Activated T-helper 1 cell treated with anti-CD3 and anti-CD28 coated beads, Interleukin-12 subunit alpha, Interleukin-12 subunit beta, Interleukin-2, Interleukin-4 antibody, amounts not matched to agents 30 ng/mL and 10 ng/mL and 1 ng/mL, durations not matched to agents 14 hours and 24 hours and 36 hours (primary cell): Measurements from ENCODE around the gene CDC20B. TPM values are rescaled to one million over a fixed set of nuclear protein-coding genes. Genes with fewer than 3 reads are reported as not detected.

Experiments used
- DNase-seq: peaks from one replicate; pipeline ENCODE4 v3.0.0; 2021; ENCODE audit warnings: low spot score
- H3K27ac Mint-ChIP-seq: one replicate; pipeline ENCODE4 v1.8.0; 2021; ENCODE audit warnings: mild to moderate bottlenecking, mixed read lengths
- H3K27me3 Mint-ChIP-seq: one replicate; pipeline ENCODE4 v1.8.0; 2022; ENCODE audit warnings: mild to moderate bottlenecking, moderate library complexity, mixed read lengths; ENCODE audit not compliant: insufficient read depth
- H3K36me3 Mint-ChIP-seq: one replicate; pipeline ENCODE4 v1.8.0; 2021; ENCODE audit warnings: low read depth, mixed read lengths
- H3K4me1 Mint-ChIP-seq: one replicate; pipeline ENCODE4 v1.8.0; 2021; ENCODE audit warnings: low read depth, mixed read lengths
- H3K4me3 Mint-ChIP-seq: one replicate; pipeline ENCODE4 v1.8.0; 2021; ENCODE audit warnings: mild to moderate bottlenecking, moderate library complexity, mixed read lengths
- H3K9me3 Mint-ChIP-seq: one replicate; pipeline ENCODE4 v1.8.0; 2021; ENCODE audit warnings: mixed read lengths
- intact Hi-C: fragments of 100-400 bp; cut with micrococcal nuclease; formaldehyde crosslinking; loops from one replicate; pipeline ENCODE4 v1.15.1; 2024
- total RNA-seq: library from RNA; stranded (reverse); gene quantifications from 2 replicates; pipeline ENCODE4 v1.2.3, GENCODE V29; 2022

The CDC20B gene
- total RNA-seq, 1 donor from 2014 or later: not detected

DNA sequence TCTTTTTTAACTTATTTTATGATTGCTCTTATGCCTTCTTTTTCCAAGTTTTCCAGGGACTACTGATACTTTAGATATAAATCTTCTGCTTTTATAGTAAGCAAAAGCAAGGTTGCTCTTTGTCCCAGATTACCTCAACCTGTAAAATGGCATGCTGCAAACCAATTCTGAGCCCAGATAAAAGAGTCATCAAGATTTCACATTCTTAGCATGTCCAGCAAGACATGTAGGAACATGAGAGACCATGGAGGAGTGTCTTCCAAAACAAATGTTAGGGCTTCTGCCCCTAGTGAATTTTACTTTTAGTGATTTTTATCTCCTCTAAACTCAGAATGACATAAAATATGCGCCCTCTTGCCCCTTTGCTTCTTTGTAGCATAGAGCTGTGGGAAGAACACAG lies 7.0 kb upstream of the CDC20B start:
- Mint-ChIP-seq H3K27me3 (peaks cover 81% of the 10 kb centered on the region), H3K4me1 (peaks cover 27% of the 10 kb centered on the region), H3K9me3 (no peaks in the 10 kb centered on the region), H3K36me3 (no peaks in the 10 kb centered on the region), H3K4me3 (no peak overlapping the region), H3K27ac (no peak overlapping the region)
- DNase-seq: no peak
- intact Hi-C loops: no loop called here

DNA sequence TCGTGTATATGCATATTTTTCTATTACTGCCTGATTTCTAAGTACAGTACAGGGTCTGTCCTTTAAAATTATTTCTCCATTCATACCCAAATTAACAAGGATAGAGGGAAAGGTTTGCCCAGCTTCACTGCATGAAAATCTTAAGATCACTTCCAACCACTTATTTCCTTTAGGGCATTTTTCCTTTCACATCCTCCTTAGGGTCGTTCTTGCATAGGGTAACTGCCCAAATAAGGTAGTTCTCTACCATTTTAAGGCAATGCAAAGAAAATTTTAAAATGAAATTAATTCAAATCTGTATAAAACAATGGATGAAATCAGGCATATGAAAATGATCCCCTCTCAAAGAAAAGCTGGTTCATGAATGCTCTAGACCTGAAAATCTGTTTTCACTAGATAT lies 4.1 kb upstream of the CDC20B start:
- Mint-ChIP-seq H3K36me3 (no peaks in the 10 kb centered on the region), H3K27me3 (peaks cover 84% of the 10 kb centered on the region), H3K4me3 (no peak overlapping the region), H3K4me1 (peaks cover 46% of the 10 kb centered on the region), H3K27ac (no peak overlapping the region), H3K9me3 (no peaks in the 10 kb centered on the region)
- DNase-seq: no peak
- intact Hi-C loops: loop anchor here (10.0 kb wide), 1 partner anchor 238 kb away; no protein-coding TSS in a partner anchor

DNA sequence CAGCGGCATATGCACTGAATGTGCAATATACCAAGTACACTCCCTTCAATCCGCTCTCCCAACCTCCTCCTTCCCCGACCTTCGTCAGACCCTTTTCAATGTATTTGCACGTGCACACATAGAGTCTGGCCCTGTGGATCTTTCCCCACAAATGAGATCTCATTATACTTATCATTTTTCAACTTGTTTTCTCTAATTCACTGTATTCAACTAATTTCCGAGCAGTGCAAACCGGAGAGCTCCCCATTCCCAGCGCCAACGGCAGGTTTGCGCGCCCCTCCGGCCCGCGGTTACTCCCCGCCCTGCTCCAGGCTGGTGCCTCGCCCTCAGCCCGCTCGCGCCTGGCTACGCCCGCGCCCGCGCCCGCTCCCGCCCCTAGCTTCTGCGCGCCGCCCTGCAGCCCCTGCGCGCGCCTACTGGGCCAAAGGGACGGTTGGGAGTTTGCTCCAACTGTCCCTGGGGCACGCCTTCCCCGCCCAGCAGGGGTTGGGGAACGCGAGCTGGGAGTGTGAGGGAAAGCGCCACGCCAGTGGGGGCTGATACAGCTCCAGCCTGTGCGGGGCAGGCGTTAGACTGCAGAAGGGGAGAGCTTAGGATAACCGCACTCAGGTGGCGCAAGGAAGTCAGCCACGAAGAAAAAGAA lies 3.3 kb upstream of the CDC20B start:
- H3K4me1 Mint-ChIP-seq: peaks cover 51% of the 10 kb centered on the region
- no peaks in the 10 kb centered on the region for H3K9me3 Mint-ChIP-seq
- no peak for DNase-seq
- peak overlapping the region; percentile 21 for H3K27ac Mint-ChIP-seq
- H3K4me3 Mint-ChIP-seq: peak overlapping the region; percentile 65
- peaks cover 81% of the 10 kb centered on the region for H3K27me3 Mint-ChIP-seq
- H3K36me3 Mint-ChIP-seq: no peaks in the 10 kb centered on the region
- intact Hi-C loops: loop anchor here (10.0 kb wide), 1 partner anchor 239 kb away; no protein-coding TSS in a partner anchor

DNA sequence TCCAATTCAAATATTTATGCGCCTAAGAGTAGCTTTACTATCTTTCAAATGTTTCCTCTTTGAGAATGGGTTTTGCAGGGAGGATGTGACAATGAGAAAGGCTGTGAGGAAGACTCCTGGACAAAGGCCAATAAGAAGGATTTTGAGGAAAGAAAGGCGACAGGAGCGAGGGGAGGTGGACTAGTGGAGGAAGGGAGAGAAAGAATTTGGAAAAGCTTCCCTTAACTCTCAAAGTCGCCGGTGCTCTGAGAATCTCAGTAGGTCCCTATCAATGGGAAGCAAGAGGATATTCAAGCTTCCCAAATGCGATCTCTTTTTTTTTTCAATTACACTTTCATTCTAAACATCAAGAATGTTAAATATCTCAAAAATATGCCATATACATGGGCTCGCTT lies 2.8 kb upstream of the CDC20B start:
- intact Hi-C loops: loop anchor here (10.0 kb wide), 1 partner anchor 239 kb away; no protein-coding TSS in a partner anchor
- Mint-ChIP-seq H3K27me3 (peaks cover 79% of the 10 kb centered on the region), H3K9me3 (no peaks in the 10 kb centered on the region), H3K36me3 (no peaks in the 10 kb centered on the region), H3K4me1 (peaks cover 51% of the 10 kb centered on the region), H3K4me3 (peak overlapping the region; percentile 74), H3K27ac (peak overlapping the region; percentile 21)
- no peak for DNase-seq

DNA sequence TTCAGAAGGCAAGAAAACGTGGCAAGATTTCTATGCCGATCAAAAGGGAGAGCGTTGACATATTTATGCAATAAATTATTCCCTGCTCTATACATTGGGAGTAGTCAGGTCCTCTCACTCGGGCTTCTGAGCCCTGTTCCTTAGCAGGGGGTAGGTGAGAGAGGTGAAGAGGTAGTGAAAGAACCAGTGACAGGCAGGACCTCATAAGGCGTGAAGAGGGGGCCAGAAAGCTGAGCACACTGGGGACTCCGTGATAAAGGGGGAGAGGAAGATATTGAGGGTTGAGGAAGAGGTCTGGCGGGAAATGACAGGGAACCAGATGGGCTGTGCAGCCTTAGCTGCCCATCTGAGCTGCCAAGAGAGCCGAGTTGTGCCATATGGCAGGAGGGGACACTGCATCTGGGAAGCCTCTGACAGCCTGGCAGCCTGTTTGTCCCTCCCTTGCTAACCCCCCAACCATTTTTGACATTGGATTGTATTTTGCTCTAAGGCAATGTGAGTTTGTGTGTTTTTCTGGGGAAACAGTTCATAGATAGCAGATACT lies 782 bp upstream of the CDC20B start:
- H3K36me3 Mint-ChIP-seq: no peaks in the 10 kb centered on the region
- no peaks in the 10 kb centered on the region for H3K9me3 Mint-ChIP-seq
- peaks cover 75% of the 10 kb centered on the region for H3K27me3 Mint-ChIP-seq
- peaks cover 51% of the 10 kb centered on the region for H3K4me1 Mint-ChIP-seq
- DNase-seq: no peak
- H3K27ac Mint-ChIP-seq: peak overlapping the region; percentile 42
- intact Hi-C loops: loop anchor here (1.0 to 10.0 kb wide), 8 partner anchors 54 to 1999 kb away; partner anchors contain the start of genes ARL15, MCIDAS, PLPP1 and SLC38A9
- peak overlapping the region; percentile 75 for H3K4me3 Mint-ChIP-seq

DNA sequence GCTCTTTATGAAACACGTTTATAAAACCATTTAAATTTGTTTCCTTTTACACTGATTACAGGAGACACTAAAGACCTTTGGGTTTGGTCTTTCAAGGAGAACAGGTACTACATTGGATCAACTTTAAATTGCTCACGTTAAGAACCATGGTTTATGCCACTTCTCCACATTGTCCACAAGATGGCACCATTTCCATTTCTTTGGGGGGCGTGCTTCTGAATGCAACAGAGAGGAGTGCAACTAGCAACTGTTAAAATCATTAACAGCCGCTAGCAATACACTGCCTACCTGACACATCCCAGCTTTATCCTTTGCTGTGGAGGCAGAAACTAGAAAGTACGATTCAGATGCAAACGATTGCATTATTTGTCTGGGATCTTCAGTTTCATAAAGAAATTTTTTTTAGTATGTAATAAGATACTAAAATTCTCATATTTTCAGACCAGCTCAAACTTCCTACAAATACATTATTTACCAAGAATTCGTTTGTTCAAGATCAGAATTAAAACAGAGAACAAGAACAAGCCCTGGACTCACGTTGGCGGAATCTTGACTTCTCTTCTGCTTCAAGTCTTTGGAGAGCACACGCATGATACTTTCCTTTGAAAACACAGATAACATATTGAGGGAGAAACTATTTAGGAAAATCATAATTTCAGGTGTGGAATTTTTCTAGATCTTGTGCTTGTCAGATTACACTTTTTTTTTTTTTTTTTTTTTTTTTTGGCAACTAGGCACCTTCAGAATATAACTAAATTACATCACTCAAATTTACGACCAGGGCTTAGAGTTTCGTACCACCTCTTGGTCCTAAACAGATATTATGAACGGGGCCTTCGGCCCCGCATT lies 702 bp downstream of the CDC20B start:
- H3K9me3 Mint-ChIP-seq: no peaks in the 10 kb centered on the region
- H3K4me1 Mint-ChIP-seq: peaks cover 46% of the 10 kb centered on the region
- peaks cover 2% of the 10 kb centered on the region for H3K36me3 Mint-ChIP-seq
- peaks cover 78% of the 10 kb centered on the region for H3K27me3 Mint-ChIP-seq
- peak overlapping the region; percentile 86 for H3K4me3 Mint-ChIP-seq
- intact Hi-C loops: loop anchor here (1.0 to 10.0 kb wide), 10 partner anchors 61 to 2001 kb away; partner anchors contain the start of genes ARL15, CCNO, PLPP1 and SNX18
- DNase-seq: peak; percentile 61
- H3K27ac Mint-ChIP-seq: no peak overlapping the region

DNA sequence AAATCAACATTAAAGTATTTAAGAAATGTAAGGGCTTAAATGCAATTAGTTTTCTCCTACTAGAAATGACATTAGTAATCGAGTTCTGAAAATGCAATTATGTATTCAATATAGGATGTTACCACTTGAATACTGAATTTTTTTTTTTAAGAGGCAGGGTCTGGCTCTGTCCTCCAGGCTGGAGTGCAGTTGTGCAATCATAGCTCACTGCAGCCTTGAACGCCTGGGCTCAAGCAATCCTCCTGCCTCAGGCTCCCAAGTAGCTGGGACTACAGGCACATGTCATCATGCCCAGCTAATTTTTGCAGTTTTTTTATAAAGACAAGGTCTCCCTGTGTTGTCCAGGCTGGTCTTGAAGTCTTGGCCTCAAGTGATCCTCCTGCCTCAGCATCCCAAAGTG lies 1.5 kb downstream of the CDC20B start:
- peaks cover 2% of the 10 kb centered on the region for H3K36me3 Mint-ChIP-seq
- DNase-seq: no peak
- H3K27ac Mint-ChIP-seq: no peak overlapping the region
- peaks cover 38% of the 10 kb centered on the region for H3K4me1 Mint-ChIP-seq
- peak overlapping the region; percentile 86 for H3K4me3 Mint-ChIP-seq
- intact Hi-C loops: loop anchor here (5.0 to 10.0 kb wide), 4 partner anchors 243 to 859 kb away; partner anchors contain the start of genes ARL15 and SNX18
- no peaks in the 10 kb centered on the region for H3K9me3 Mint-ChIP-seq
- H3K27me3 Mint-ChIP-seq: peaks cover 78% of the 10 kb centered on the region

DNA sequence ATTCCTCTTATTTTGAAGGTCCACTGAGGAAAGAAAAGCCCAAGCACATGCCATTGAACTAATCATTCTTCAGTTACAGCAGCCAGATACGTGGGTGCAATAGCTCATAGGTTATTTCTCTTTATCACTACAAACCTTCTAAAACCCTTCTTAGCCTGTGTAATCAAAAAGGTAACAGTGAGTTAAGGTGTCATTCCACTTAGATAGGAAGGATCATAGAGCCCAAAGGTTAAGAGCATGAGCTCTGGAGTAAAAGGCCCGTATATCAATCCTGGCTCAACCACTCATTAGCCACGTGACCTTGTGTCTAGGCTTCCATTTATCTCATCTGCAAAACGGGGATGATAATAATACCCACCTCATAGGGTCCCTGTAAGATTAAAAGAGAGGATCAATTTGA lies 10.3 kb downstream of the CDC20B start:
- Mint-ChIP-seq H3K4me1 (peaks cover 8% of the 10 kb centered on the region), H3K27ac (no peak overlapping the region), H3K27me3 (peaks cover 71% of the 10 kb centered on the region), H3K9me3 (no peaks in the 10 kb centered on the region), H3K36me3 (no peaks in the 10 kb centered on the region), H3K4me3 (no peak overlapping the region)
- intact Hi-C loops: loop anchor here (10.0 kb wide), 1 partner anchor 918 kb away; no protein-coding TSS in a partner anchor
- DNase-seq: no peak

DNA sequence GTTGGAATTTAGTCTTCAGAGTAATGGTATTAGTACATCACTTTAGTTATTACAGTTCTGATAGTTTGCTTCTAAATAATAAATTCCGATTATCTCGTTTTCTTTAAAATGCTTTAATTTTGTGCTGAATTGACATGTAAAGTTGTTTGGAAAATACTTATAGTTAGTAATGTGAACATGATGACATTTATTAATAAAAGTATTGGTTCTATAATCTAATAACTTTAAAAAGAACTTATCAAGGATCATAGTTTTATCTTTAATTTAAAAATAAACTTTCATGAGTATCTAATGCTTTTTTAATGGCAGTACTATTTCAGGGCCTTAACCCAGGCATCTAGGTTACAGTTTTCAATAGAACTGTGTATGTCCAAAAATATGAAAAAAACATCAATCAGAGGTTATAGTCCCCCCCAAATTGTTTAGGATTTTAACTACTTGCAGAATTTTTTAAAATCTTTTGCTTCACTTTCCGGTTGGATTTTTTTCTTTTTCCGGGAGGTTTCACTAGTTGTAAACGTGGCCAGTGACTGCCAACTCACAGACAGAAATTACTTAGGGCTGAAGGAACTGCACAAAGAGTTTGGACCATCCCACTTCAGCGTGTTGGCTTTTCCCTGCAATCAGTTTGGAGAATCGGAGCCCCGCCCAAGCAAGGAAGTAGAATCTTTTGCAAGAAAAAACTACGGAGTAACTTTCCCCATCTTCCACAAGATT lies 12.3 kb downstream of the CDC20B start:
- no peak overlapping the region for H3K4me3 Mint-ChIP-seq
- DNase-seq: no peak
- peaks cover 64% of the 10 kb centered on the region for H3K27me3 Mint-ChIP-seq
- no peak overlapping the region for H3K27ac Mint-ChIP-seq
- no peaks in the 10 kb centered on the region for H3K36me3 Mint-ChIP-seq
- H3K9me3 Mint-ChIP-seq: no peaks in the 10 kb centered on the region
- peaks cover 8% of the 10 kb centered on the region for H3K4me1 Mint-ChIP-seq
- intact Hi-C loops: loop anchor here (10.0 kb wide), 1 partner anchor 916 kb away; no protein-coding TSS in a partner anchor

DNA sequence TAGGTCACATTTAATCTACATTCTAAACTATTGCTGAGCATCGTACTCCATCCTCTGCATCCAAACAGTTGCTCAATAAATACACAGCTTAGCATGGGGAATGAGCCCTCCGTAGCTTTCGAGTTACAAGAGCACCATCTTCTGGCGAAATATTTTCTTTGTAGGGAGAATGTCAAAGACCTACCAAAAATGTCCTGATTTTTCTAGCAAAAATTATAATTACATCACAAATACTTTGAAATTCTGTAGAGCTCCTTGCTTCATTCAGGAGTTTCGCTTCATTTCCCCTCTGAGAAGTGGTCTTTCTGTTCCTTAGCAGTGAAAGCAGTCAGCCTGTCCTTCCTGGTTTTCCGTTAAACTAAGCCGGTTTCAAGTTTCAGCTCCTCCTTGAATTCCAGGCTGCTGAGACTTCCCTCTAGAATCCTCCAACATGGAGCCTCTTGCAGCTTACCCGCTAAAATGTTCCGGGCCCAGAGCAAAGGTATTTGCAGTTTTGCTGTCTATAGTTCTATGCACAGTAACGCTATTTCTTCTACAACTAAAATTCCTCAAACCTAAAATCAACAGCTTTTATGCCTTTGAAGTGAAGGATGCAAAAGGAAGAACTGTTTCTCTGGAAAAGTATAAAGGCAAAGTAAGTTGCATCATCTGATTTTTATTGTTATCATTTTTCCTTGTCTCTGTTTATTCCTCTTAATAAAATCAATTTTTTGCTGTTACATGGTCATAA lies 13.0 kb downstream of the CDC20B start, which contains the start of gene GPX8:
GPX8 (plus strand) TSS at position 409 of the 730 bp plus-strand sequence; CDS start at position 431, 22 bp downstream.
- H3K4me3 Mint-ChIP-seq: no peak within 1 kb of the TSS
- intact Hi-C loops: loop anchor here (1.0 to 10.0 kb wide), 5 partner anchors 216 to 915 kb away; partner anchors contain the start of gene SNX18
- peaks cover 8% of the 10 kb centered on the region for H3K4me1 Mint-ChIP-seq
- DNase-seq: no peak
- H3K27me3 Mint-ChIP-seq: peaks cover 64% of the 10 kb centered on the region
- H3K9me3 Mint-ChIP-seq: no peaks in the 10 kb centered on the region
- H3K36me3 Mint-ChIP-seq: no peaks in the 10 kb centered on the region
- H3K27ac Mint-ChIP-seq: no peak within 1 kb of the TSS

DNA sequence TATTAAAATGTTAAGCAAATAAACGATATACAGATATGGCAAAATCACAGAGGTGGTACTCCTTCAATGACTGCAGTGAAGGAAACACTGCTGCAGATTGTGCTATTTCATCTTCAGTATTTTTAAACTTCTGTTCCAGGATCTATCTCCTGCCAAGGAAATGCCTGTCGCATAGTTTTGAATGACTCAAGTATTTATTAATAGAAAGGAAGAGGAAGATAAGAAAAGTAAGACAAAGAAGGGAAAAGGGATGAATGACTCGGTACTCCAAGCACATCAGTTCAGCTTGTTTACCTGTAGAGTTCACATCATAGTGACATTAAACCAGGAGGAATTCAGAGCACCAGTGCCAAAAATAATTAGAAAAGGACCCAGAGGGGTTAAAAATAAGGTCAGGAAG lies 18.1 kb downstream of the CDC20B start:
- H3K4me3 Mint-ChIP-seq: no peak overlapping the region
- no peaks in the 10 kb centered on the region for H3K9me3 Mint-ChIP-seq
- no peak overlapping the region for H3K27ac Mint-ChIP-seq
- DNase-seq: no peak
- intact Hi-C loops: no loop called here
- no peaks in the 10 kb centered on the region for H3K36me3 Mint-ChIP-seq
- H3K4me1 Mint-ChIP-seq: peaks cover 5% of the 10 kb centered on the region
- H3K27me3 Mint-ChIP-seq: peaks cover 51% of the 10 kb centered on the region
